Measurements from ENCODE around the gene ZC2HC1C.
"Not testable (repeated sequence)": the region's sequence is repeated elsewhere in the genome, so short reads cannot be mapped to it uniquely, and the experiment has no call there.

The ZC2HC1C gene

GRCh38 chr14:75126679-75127473, 57.4 kb downstream of the ZC2HC1C start, which contains the start of gene NEK9:
Gene NEK9 (minus strand): TSS chr14:75127048. CDS start chr14:75126921, 127 bp downstream.
- peaks cover 22% of the 10 kb centered on the region in 2 donors for H3K4me1 ChIP-seq (ENCODE audit: control insufficient read depth in 2 of 2, insufficient read depth in 2 of 2, low read length in 2 of 2)
- no peaks in the 10 kb centered on the region for H3K27me3 ChIP-seq (ENCODE audit: control insufficient read depth in 2 of 2, insufficient read depth in 2 of 2, low read length in 2 of 2)
- H3K36me3 ChIP-seq (ENCODE audit: control insufficient read depth in 2 of 2, insufficient read depth in 2 of 2, low read length in 2 of 2) = peaks cover 3 to 5% of the 10 kb centered on the region in 2 donors
- H3K9me3 ChIP-seq (ENCODE audit: control insufficient read depth in 2 of 2, low read length in 2 of 2) = no peaks in the 10 kb centered on the region
- H3K9ac ChIP-seq (ENCODE audit: low read depth in 1 of 2, low read length in 2 of 2) = peak within 1 kb of the TSS; percentile 89 to 90
- peak within 1 kb of the TSS; percentile 83 to 86 for H3K4me3 ChIP-seq (ENCODE audit: low read length in 2 of 2)
- peak within 1 kb of the TSS; percentile 96 to 97 for H3K27ac ChIP-seq (ENCODE audit: low read depth in 2 of 2, low read length in 2 of 2)

DNA sequence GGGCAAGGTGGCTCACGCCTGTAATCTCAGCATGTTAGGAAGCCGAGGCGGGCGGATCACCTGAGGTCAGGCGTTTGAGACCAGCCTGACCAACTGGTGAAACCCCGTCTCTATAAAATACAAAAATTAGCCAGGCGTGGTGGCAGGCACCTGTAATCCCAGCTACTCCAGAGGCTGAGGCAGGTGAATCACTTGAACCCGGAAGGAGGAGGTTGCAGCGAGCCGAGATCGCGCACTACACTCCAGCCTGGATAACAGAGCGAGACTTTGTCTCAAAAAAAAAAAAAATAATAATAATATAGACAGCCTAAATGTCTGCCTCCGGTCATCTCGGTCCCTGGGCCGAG, 58.0 kb downstream of the ZC2HC1C start:
- peaks cover 22 to 23% of the 10 kb centered on the region in 2 donors for H3K4me1 ChIP-seq (ENCODE audit: control insufficient read depth in 2 of 2, insufficient read depth in 2 of 2, low read length in 2 of 2)
- H3K27me3 ChIP-seq (ENCODE audit: control insufficient read depth in 2 of 2, insufficient read depth in 2 of 2, low read length in 2 of 2); H3K36me3 ChIP-seq (ENCODE audit: control insufficient read depth in 2 of 2, insufficient read depth in 2 of 2, low read length in 2 of 2); H3K9me3 ChIP-seq (ENCODE audit: control insufficient read depth in 2 of 2, low read length in 2 of 2): not testable (repeated sequence)
- H3K27ac ChIP-seq (ENCODE audit: low read depth in 2 of 2, low read length in 2 of 2) = peak overlapping the region; percentile 96 to 97
- H3K9ac ChIP-seq (ENCODE audit: low read depth in 1 of 2, low read length in 2 of 2) = peak overlapping the region; percentile 89 to 90
- H3K4me3 ChIP-seq (ENCODE audit: low read length in 2 of 2) = peak overlapping the region; percentile 83 to 86

DNA sequence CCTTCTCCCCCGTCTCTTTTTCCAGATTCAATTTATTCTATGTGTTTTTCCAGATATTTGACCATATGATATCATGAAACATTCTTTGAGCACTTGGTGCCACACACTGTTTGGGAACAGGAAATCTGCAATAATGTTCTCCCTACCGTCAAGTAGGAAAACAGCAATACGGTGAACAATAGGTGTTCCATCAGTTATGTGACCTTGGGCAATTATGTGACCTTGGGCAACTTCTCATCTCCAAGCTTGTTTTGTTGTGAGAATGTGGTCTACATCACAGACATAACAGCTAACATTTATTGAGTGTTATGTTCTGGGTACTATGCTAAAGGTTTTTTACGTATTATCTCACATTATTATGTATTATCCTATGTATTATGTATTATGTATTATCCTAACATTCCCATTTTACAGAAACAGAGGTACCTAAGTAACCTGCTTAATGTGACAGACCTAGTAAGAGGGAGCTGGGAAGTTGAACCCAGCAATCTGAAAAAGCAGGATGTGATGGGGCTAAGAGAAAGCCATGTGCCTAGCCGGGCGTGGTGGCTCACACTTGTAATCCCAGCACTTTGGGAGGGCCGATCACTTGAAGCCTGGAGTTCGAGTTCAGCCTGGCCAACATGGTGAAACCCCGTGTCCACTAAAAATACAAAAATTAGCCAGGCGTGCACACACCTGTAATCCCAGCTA, 58.6 kb downstream of the ZC2HC1C start:
- H3K4me3 ChIP-seq (ENCODE audit: low read length in 2 of 2) = peak overlapping the region; percentile 83 to 86
- H3K36me3 ChIP-seq (ENCODE audit: control insufficient read depth in 2 of 2, insufficient read depth in 2 of 2, low read length in 2 of 2) = peaks cover 3 to 5% of the 10 kb centered on the region in 2 donors
- H3K9me3 ChIP-seq (ENCODE audit: control insufficient read depth in 2 of 2, low read length in 2 of 2) = no peaks in the 10 kb centered on the region
- H3K27ac ChIP-seq (ENCODE audit: low read depth in 2 of 2, low read length in 2 of 2) = peak overlapping the region; percentile 67 to 96
- H3K27me3 ChIP-seq (ENCODE audit: control insufficient read depth in 2 of 2, insufficient read depth in 2 of 2, low read length in 2 of 2) = no peaks in the 10 kb centered on the region
- peak overlapping the region; percentile 30 to 35 for H3K9ac ChIP-seq (ENCODE audit: low read depth in 1 of 2, low read length in 2 of 2)
- peaks cover 24 to 26% of the 10 kb centered on the region in 2 donors for H3K4me1 ChIP-seq (ENCODE audit: control insufficient read depth in 2 of 2, insufficient read depth in 2 of 2, low read length in 2 of 2)

DNA sequence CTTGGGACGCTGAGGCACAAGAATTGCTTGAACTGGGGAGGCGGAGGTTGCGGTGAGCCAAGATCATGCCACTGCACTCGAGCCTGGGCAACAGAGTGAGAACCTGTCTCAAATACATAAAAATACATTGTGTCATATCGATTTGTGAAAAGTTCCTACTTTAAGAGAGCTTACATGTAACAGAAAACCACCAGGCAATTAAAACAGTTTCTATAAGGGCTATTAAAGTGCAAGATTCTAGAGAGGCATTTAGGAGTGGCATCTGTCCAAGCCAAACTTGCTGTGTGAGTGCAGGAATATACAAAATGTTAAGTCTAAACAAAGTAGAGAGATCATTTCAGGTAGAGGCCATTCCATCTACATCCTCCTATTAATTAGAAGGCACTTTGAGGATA, 59.2 kb downstream of the ZC2HC1C start:
- peak overlapping the region in 1 of 2 donors; percentile 18 for H3K27ac ChIP-seq (ENCODE audit: low read depth in 2 of 2, low read length in 2 of 2)
- peaks cover 7 to 9% of the 10 kb centered on the region in 2 donors for H3K36me3 ChIP-seq (ENCODE audit: control insufficient read depth in 2 of 2, insufficient read depth in 2 of 2, low read length in 2 of 2)
- peak overlapping the region in 1 of 2 donors; percentile 20 for H3K9ac ChIP-seq (ENCODE audit: low read depth in 1 of 2, low read length in 2 of 2)
- H3K27me3 ChIP-seq (ENCODE audit: control insufficient read depth in 2 of 2, insufficient read depth in 2 of 2, low read length in 2 of 2) = no peaks in the 10 kb centered on the region
- H3K4me3 ChIP-seq (ENCODE audit: low read length in 2 of 2) = no peak overlapping the region
- peaks cover 24 to 26% of the 10 kb centered on the region in 2 donors for H3K4me1 ChIP-seq (ENCODE audit: control insufficient read depth in 2 of 2, insufficient read depth in 2 of 2, low read length in 2 of 2)
- no peaks in the 10 kb centered on the region for H3K9me3 ChIP-seq (ENCODE audit: control insufficient read depth in 2 of 2, low read length in 2 of 2)
